ENCODE results near the gene ICE2. TPM values are rescaled to one million over a fixed set of nuclear protein-coding genes. Genes with fewer than 3 reads are reported as not detected.

Gene ICE2
- total RNA-seq, 4 donors from 2014 or later, result 14.6 to 34.9 (median 23.8) TPM

DNA sequence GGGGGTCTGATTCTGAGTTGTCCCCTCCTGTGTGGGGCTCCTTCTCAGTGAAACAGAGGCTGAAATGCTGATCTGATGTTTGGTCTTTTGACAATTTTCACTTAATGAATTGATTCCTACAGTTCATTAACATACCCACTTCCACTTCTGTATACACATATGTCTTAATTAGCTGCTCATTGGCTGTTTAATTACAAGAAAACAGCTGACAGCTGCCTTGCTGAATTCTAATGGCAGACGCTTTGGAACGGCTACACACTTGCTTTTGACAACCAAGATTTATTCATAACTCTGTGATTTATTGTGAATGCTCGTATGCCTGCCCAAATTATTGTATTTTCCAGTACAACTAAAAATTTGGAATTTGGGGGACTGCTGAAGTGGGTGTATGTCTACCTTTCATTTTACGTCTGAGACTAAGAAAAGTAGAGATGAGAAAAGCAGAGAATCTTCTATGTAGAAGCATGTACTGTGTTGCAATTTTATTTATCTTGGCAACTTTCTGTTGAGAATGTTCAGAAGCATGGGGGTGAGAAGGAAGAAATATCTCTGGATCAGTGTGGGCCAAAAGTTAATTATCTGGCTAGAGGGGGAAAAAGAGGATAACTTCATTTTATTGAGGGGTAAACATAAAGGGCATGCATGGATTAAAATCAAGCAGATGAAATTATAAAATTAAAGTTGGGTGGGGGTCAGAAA is 46.5 kb upstream of the ICE2 start:
- Histone ChIP-seq H3K4me3 (no peak overlapping the region), H3K9me3 (no peaks in the 10 kb centered on the region), H3K27ac (no peak overlapping the region), H3K4me1 (peaks cover 0 to 45% (median 0%) of the 10 kb centered on the region in 3 donors), H3K27me3 (no peaks in the 10 kb centered on the region), H3K36me3 (peaks cover 0 to 13% of the 10 kb centered on the region in 2 donors)
- TF ChIP-seq POLR2A (IDR thresholded peaks at IDR 0.05), result no peak
- no peak for TF ChIP-seq EP300 (IDR thresholded peaks at IDR 0.05)
- no peak for TF ChIP-seq POLR2AphosphoS5 (IDR thresholded peaks at IDR 0.05)
- TF ChIP-seq, protein P1, sequence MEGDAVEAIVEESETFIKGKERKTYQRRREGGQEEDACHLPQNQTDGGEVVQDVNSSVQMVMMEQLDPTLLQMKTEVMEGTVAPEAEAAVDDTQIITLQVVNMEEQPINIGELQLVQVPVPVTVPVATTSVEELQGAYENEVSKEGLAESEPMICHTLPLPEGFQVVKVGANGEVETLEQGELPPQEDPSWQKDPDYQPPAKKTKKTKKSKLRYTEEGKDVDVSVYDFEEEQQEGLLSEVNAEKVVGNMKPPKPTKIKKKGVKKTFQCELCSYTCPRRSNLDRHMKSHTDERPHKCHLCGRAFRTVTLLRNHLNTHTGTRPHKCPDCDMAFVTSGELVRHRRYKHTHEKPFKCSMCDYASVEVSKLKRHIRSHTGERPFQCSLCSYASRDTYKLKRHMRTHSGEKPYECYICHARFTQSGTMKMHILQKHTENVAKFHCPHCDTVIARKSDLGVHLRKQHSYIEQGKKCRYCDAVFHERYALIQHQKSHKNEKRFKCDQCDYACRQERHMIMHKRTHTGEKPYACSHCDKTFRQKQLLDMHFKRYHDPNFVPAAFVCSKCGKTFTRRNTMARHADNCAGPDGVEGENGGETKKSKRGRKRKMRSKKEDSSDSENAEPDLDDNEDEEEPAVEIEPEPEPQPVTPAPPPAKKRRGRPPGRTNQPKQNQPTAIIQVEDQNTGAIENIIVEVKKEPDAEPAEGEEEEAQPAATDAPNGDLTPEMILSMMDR (IDR thresholded peaks at IDR 0.05), result no peak
- peak; percentile 56 for ATAC-seq
- WGBS, 2 donors (ENCODE audit: low coverage in 1 of 2), result 49 to 70% methylated on average over 4 of the region's 4 CpGs

DNA sequence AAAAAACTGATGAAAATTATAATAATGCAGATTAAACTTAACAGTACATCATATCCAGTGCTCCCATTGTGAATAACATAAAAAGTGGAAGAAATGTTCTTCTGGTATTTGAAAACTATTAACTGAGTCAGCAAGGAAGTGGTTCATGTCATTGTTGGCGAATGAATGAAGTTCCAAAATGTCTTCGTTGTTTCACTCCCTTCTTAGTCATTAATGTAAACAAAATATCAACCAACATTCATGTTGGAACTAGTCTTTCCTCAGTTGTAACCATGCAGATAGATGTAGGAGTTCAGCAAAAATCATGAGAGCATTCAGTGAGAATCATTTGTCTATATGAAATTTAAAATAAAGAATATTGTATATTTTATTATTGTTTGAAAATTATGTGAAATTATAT is 44.1 kb upstream of the ICE2 start:
- no peaks in the 10 kb centered on the region for H3K27me3 ChIP-seq
- H3K4me1 ChIP-seq, result peaks cover 0 to 45% (median 0%) of the 10 kb centered on the region in 3 donors
- H3K4me3 ChIP-seq, result no peak overlapping the region
- TF ChIP-seq POLR2A (IDR thresholded peaks at IDR 0.05) (no peak), POLR2AphosphoS5 (IDR thresholded peaks at IDR 0.05) (no peak), EP300 (IDR thresholded peaks at IDR 0.05) (no peak)
- TF ChIP-seq, protein P1 (IDR thresholded peaks at IDR 0.05), result no peak
- H3K36me3 ChIP-seq, result peaks cover 0 to 11% of the 10 kb centered on the region in 2 donors
- H3K27ac ChIP-seq, result no peak overlapping the region
- H3K9me3 ChIP-seq, result no peaks in the 10 kb centered on the region
- ATAC-seq, result no peak
- WGBS, 2 donors (ENCODE audit: low coverage in 1 of 2), result 36 to 48% methylated on average over 2 of the region's 2 CpGs

DNA sequence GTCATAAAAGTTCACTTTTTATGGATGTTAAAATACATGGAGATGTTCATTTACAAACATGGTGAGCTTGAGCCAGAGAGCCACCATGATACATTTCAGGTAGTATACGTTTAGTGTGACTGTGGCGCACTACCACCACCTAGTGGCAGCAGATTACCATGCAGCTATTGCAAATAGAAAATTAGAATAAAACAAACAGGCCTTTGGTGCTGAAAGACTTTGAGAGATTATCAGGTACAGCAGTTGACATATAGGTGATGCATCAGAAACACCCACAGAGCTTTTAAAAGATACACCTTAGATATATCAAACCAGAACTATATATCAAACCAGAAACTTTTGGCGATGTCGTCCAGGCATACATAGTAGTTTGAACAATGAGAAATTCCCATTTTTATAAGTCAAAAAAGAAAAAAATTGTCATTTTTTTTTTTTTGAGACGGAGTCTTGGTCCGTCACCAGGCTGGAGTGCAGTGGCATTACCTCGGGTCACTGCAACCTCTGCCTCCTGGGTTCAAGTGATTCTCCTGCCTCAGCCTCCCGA is 42.0 kb upstream of the ICE2 start:
- H3K4me3 ChIP-seq, result no peak overlapping the region

DNA sequence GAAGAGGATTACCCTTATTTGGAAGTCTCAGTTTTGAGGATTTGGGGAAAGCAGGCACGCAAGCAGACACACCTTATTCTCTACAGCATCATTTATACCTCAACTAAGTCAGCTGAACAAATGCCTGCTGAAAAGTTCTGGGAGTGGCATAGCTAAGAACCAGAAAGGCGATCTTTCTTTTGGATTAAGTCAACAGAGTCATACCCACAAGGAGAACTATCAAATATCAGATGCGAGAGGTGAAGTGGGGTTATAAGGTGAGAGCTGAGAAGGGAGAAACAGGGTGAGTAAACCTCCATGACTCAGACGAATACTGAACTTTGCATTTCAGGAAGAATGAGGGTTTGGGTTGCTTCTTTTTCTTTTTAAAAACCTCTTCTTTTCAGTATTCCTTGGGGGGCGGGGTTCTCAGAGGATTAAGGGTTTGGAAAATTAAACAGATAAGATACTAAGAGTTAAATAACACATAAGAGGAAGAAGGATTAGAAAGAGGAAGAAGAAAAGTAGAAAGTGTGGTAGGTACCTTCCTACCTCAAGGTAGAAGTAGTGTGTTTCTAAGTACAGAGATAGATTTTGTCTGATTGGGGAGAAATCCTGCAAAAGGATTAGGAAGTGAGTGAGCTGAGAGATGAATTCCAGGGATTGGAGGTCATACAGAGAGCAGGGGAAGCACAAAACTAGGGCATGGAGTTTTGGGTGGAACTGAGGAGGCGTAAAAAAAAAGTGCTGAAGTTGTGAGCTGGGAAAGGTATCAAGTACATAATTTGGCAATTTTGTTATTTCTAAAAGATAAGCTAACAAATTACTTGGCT is 41.3 kb upstream of the ICE2 start:
- TF ChIP-seq, protein P1 (IDR thresholded peaks at IDR 0.05), result no peak
- no peak for TF ChIP-seq POLR2AphosphoS5 (IDR thresholded peaks at IDR 0.05)

More for the DNA sequence above, 42.0 kb upstream of the ICE2 start:
- no peaks in the 10 kb centered on the region for H3K27me3 ChIP-seq
- no peak overlapping the region for H3K27ac ChIP-seq
- no peaks in the 10 kb centered on the region for H3K9me3 ChIP-seq
- 55 to 60% methylated on average over 5 to 7 of the region's 8 CpGs for WGBS, 2 donors (ENCODE audit: low coverage in 1 of 2)
- H3K36me3 ChIP-seq, result peaks cover 0 to 13% of the 10 kb centered on the region in 2 donors
- H3K4me1 ChIP-seq, result peaks cover 0 to 29% (median 0%) of the 10 kb centered on the region in 3 donors
- no peak for TF ChIP-seq POLR2AphosphoS5 (IDR thresholded peaks at IDR 0.05)
- TF ChIP-seq, protein P1 (IDR thresholded peaks at IDR 0.05), result peak; percentile 67 to 89 (median 77)
- ATAC-seq, result no peak

More for the DNA sequence above, 41.3 kb upstream of the ICE2 start:
- H3K4me3 ChIP-seq, result no peak overlapping the region
- no peaks in the 10 kb centered on the region for H3K27me3 ChIP-seq
- H3K9me3 ChIP-seq, result no peaks in the 10 kb centered on the region
- H3K4me1 ChIP-seq, result peaks cover 0 to 23% (median 0%) of the 10 kb centered on the region in 3 donors
- WGBS, 2 donors (ENCODE audit: low coverage in 1 of 2), result 69 to 87% methylated on average over 5 to 6 of the region's 6 CpGs
- ATAC-seq, result no peak
- no peak overlapping the region for H3K27ac ChIP-seq
- peaks cover 0 to 13% of the 10 kb centered on the region in 2 donors for H3K36me3 ChIP-seq
